ENCODE data around the gene KRT1. TPM values are rescaled to one million over a fixed set of nuclear protein-coding genes. Genes with fewer than 3 reads are reported as not detected.

Gene KRT1
- polyA plus RNA-seq, 1 of the 3 experiments (the other 2 are of a cell fraction) = not detected

DNA sequence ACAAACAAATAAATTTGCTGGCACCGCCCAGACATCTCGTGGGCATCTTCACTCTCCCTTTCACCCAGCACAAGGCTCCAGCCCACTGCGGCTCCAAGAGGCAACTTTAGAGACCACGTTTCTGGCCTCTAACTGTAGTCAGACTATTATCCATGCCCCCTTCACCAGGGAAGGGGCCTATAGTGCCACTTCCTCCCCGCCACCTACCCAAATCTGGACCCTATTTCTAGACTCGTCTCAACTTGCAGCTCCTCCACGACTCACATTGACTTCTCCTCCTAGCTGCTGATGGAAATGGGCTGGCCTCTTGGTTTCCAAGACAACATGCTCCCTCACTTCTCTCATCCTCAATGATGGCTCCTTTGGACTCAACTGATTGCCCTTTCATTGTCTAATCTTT is 12.3 kb downstream of the KRT1 start:
- Histone ChIP-seq H2AFZ (ENCODE audit: low read depth) (no peak overlapping the region), H3K9ac (no peak overlapping the region), H3K9me3 (no peaks in the 10 kb centered on the region), H3K4me1 (ENCODE audit: control insufficient read depth in 1 of 2, insufficient read depth in 2 of 2, low read depth in 1 of 2, low read length in 1 of 2) (no peaks in the 10 kb centered on the region), H3K79me2 (ENCODE audit: insufficient read depth) (no peaks in the 10 kb centered on the region), H4K20me1 (ENCODE audit: insufficient read depth) (no peaks in the 10 kb centered on the region), H3F3A (replicated peaks; ENCODE audit: insufficient read depth) (no peaks in the 10 kb centered on the region), H3K27me3 (ENCODE audit: insufficient read depth) (peaks cover 40% of the 10 kb centered on the region), H3K9me2 (no peaks in the 10 kb centered on the region), H3K4me3 (ENCODE audit: low read depth in 2 of 2, low read length in 1 of 2) (no peak overlapping the region), H3K4me2 (no peak overlapping the region), H3K36me3 (replicated peaks in 1 of 2; ENCODE audit: control insufficient read depth in 1 of 2, insufficient read depth in 2 of 2, low read length in 1 of 2) (no peaks in the 10 kb centered on the region), H3K27ac (ENCODE audit: low read depth in 2 of 2, low read length in 1 of 2) (no peak overlapping the region)
- WGBS (ENCODE audit: low lambda C conversion rate) = 27% methylated on average over 5 of the region's 7 CpGs
- DNase-seq = no peak
- TF ChIP-seq JUND (IDR thresholded peaks at IDR 0.05) (no peak), SMC3 (IDR thresholded peaks at IDR 0.05; ENCODE audit: low read depth, low read length) (no peak), ELF1 (IDR thresholded peaks at IDR 0.05) (no peak), RAD21 (IDR thresholded peaks at IDR 0.05; ENCODE audit: low read length) (no peak), EZH2phosphoT487 (IDR thresholded peaks at IDR 0.05; ENCODE audit: borderline replicate concordance, low read depth) (no peak), TAF1 (IDR thresholded peaks at IDR 0.05; ENCODE audit: borderline replicate concordance, low read depth, low read length) (no peak), TCF12 (IDR thresholded peaks at IDR 0.05) (no peak), RCOR1 (IDR thresholded peaks at IDR 0.05; ENCODE audit: low read length) (no peak), GABPA (IDR thresholded peaks at IDR 0.05; ENCODE audit: low read depth) (no peak), EP300 (IDR thresholded peaks at IDR 0.05; ENCODE audit: borderline replicate concordance in 1 of 2, low read depth in 1 of 2, low read length in 1 of 2) (no peak), GATA2 (CRISPR knock-in tag; IDR thresholded peaks at IDR 0.05) (no peak), NRF1 (IDR thresholded peaks at IDR 0.05; ENCODE audit: low read depth, low read length) (no peak), RFX5 (IDR thresholded peaks at IDR 0.05; ENCODE audit: low read length) (no peak)
- TF ChIP-seq, protein P1, sequence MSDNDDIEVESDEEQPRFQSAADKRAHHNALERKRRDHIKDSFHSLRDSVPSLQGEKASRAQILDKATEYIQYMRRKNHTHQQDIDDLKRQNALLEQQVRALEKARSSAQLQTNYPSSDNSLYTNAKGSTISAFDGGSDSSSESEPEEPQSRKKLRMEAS (IDR thresholded peaks at IDR 0.05; ENCODE audit: low read depth) = no peak
- TF ChIP-seq, protein P2, sequence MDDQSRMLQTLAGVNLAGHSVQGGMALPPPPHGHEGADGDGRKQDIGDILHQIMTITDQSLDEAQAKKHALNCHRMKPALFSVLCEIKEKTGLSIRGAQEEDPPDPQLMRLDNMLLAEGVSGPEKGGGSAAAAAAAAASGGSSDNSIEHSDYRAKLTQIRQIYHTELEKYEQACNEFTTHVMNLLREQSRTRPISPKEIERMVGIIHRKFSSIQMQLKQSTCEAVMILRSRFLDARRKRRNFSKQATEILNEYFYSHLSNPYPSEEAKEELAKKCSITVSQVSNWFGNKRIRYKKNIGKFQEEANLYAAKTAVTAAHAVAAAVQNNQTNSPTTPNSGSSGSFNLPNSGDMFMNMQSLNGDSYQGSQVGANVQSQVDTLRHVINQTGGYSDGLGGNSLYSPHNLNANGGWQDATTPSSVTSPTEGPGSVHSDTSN (IDR thresholded peaks at IDR 0.05) = no peak
- TF ChIP-seq, protein P3, sequence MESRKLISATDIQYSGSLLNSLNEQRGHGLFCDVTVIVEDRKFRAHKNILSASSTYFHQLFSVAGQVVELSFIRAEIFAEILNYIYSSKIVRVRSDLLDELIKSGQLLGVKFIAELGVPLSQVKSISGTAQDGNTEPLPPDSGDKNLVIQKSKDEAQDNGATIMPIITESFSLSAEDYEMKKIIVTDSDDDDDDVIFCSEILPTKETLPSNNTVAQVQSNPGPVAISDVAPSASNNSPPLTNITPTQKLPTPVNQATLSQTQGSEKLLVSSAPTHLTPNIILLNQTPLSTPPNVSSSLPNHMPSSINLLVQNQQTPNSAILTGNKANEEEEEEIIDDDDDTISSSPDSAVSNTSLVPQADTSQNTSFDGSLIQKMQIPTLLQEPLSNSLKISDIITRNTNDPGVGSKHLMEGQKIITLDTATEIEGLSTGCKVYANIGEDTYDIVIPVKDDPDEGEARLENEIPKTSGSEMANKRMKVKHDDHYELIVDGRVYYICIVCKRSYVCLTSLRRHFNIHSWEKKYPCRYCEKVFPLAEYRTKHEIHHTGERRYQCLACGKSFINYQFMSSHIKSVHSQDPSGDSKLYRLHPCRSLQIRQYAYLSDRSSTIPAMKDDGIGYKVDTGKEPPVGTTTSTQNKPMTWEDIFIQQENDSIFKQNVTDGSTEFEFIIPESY (IDR thresholded peaks at IDR 0.05; ENCODE audit: borderline replicate concordance, low read depth) = no peak
- TF ChIP-seq, protein P4, sequence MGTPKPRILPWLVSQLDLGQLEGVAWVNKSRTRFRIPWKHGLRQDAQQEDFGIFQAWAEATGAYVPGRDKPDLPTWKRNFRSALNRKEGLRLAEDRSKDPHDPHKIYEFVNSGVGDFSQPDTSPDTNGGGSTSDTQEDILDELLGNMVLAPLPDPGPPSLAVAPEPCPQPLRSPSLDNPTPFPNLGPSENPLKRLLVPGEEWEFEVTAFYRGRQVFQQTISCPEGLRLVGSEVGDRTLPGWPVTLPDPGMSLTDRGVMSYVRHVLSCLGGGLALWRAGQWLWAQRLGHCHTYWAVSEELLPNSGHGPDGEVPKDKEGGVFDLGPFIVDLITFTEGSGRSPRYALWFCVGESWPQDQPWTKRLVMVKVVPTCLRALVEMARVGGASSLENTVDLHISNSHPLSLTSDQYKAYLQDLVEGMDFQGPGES (IDR thresholded peaks at IDR 0.05; ENCODE audit: low read depth, low read length) = no peak
- CTCF ChIA-PET = interaction anchor here (1.4 kb wide), 1 partner anchor 8 kb away, joined by 3 read pairs; no protein-coding TSS in a partner anchor
- POLR2A ChIA-PET = no interaction called here
